HTERT RPE-1 (cell line): ENCODE measurements around the gene PCGF6.

ENCODE experiments used
- in situ Hi-C: fragments of 300-500 bp; cut with MboI; formaldehyde crosslinking; loops from 4 replicates; pipeline ENCODE4 v1.14.3; 2020; ENCODE audit warnings: low sequenced_read_pairs

Gene PCGF6

DNA sequence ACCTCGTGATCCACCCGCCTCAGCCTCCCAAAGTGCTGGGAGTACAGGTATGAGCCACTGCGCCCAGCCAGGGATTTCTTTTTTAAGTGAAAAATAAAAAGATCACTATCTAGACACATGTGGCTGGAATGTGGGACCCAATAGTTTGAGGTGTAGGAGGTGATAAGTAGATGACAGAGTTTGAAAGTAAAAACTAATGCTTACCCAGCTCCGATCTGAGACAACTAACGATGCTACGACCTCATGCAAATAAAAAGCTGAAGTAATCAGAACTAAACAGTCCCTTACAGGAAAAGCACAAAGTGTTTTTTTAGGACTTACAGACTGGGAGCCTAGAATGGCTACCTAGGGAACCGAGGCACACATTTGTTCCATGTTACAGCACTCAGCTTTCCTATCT lies 23.0 kb downstream of the PCGF6 start:
- in situ Hi-C loops = no loop called here

DNA sequence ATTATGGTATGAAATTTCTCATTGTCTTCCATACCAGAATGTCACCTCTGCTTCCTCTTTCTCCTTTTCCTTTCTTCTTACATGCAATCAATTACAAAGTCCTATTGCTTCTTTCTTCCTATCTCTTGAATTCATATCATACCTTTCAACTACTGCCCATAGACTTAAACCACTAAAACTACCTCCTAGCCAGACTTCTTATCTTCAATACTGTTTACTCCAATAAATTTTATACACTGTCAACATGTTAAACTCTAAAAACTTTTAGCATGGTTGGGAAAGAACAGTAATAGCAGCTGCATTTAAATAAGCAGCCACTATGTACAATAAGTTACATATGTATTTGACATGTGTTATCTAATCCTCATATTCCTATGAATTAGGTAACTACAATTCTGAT lies 34.9 kb downstream of the PCGF6 start:
- in situ Hi-C loops = no loop called here

- in situ Hi-C loops = no loop called here
Observed at GRCh38 chr10:103310197-103310596, 40.7 kb downstream of the PCGF6 start.

GRCh38 chr10:103307594-103307993 lies 43.3 kb downstream of the PCGF6 start:
- in situ Hi-C loops = no loop called here

GRCh38 chr10:103295374-103296015 lies 55.4 kb downstream of the PCGF6 start:
- in situ Hi-C loops = no loop called here

GRCh38 chr10:103291588-103291987 lies 59.4 kb downstream of the PCGF6 start:
- in situ Hi-C loops = no loop called here

DNA sequence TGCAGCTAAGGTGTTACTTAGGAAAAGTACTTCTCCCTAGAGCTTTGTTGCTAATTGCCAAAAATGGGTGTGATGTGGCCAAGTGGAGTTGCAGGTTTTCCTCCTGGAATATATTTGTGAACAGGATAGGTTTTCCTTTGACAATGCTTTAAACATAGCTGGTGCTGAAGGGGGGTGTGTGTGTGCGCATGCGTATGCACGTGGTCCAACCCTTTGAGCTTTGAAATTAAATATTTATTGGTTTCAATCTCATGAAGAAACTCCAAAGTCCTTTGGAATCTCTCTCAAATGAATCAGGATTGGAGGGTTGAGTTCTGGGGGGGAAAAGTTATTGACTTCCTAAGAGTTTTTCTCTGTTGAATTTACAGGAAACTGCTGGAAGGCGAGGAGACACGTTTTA lies 62.9 kb downstream of the PCGF6 start:
- in situ Hi-C loops = no loop called here

DNA sequence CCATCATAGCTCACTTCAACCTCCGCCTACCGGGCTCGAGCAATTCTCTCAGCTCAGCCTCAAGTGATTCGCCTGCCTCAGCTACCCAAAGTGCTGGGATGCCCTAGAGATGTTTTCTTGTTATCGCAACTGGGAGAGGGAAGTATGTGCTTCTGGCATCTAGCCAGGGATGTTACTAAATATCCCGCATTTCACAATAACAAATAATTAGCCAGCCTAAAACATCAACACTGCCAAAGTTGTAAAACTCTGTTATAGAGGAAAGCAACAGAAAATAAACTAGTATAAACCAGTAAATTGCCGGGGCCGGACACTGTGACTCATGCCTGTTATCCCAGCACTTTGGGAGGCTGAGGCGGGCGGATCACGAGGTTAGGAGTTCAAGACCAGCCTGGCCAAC lies 66.8 kb downstream of the PCGF6 start:
- in situ Hi-C loops = no loop called here

DNA sequence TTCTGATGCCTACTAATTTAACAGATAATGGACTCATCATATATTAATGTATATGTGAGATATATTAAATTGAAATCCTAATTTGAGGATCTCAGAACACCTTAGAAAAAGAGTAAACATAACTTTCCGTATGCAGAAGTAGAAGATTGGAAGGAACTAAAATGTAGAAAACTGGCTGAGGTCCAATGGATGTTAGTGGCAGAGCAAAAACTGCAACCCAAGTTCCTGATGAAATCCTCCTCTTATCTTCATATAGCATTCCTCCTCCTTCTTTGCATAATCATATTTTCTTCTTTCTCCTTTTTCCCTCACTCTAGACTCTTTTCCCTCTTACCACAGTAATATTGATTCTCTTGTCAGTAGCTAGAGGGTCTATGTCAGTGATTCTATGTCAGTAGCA lies 68.0 kb downstream of the PCGF6 start:
- in situ Hi-C loops = no loop called here

- in situ Hi-C loops = no loop called here
Observed at GRCh38 chr10:103281753-103282152, 69.2 kb downstream of the PCGF6 start.

DNA sequence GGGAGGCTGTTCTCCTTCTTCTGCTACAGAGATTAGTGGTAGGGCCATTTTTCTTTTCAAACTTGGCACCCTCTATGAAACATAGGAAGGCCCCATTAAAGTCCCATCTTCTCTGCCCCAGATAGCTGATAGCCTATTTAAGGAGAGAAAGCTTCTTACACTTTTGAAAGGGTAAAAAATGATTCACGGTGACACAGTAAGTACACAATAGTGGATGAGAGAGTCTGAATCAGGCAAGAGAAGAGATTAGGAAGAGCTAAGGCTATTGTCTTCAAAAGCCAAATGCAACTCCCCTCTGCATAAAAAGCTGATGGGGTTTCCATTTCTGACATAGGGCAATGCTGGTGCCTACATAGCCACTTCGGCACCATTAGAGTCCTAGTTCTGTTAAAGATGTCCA lies 70.4 kb downstream of the PCGF6 start:
- in situ Hi-C loops = no loop called here

GRCh38 chr10:103280031-103280430 lies 70.9 kb downstream of the PCGF6 start:
- in situ Hi-C loops = no loop called here

- in situ Hi-C loops = no loop called here
Observed at GRCh38 chr10:103278862-103279298, 72.1 kb downstream of the PCGF6 start.

GRCh38 chr10:103278537-103278823 lies 72.5 kb downstream of the PCGF6 start:
- in situ Hi-C loops = no loop called here

- in situ Hi-C loops = no loop called here
Observed at GRCh38 chr10:103277713-103278536, 73.0 kb downstream of the PCGF6 start.

DNA sequence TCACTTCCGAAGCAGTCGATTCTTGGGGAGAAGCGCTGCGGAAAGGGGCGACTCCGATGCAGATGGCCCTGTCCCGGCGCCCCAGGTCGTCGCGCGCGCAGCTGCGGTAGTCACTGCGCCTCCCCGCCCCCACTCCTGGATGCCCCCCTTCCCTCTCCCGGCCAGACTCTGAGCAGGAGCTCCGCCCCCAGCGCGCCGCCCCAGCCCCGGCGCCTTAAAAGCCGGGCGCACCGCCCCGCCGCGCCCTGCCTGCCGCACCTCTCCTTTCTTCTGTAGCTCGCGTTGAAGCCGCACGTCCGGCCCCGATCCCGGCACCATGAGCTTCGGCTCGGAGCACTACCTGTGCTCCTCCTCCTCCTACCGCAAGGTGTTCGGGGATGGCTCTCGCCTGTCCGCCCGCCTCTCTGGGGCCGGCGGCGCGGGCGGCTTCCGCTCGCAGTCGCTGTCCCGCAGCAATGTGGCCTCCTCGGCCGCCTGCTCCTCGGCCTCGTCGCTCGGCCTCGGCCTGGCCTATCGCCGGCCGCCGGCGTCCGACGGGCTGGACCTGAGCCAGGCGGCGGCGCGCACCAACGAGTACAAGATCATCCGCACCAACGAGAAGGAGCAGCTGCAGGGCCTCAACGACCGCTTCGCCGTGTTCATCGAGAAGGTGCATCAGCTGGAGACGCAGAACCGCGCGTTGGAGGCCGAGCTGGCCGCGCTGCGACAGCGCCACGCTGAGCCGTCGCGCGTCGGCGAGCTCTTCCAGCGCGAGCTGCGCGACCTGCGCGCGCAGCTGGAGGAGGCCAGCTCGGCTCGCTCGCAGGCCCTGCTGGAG lies 73.8 kb downstream of the PCGF6 start, which contains the start of gene INA:
Gene INA, plus strand, starts transcription at position 243 of the 817 bp plus-strand sequence. Its CDS starts 74 bp downstream, at position 317.
- in situ Hi-C loops = no loop called here

- in situ Hi-C loops = no loop called here
Observed at GRCh38 chr10:103276251-103276895, 74.6 kb downstream of the PCGF6 start.

DNA sequence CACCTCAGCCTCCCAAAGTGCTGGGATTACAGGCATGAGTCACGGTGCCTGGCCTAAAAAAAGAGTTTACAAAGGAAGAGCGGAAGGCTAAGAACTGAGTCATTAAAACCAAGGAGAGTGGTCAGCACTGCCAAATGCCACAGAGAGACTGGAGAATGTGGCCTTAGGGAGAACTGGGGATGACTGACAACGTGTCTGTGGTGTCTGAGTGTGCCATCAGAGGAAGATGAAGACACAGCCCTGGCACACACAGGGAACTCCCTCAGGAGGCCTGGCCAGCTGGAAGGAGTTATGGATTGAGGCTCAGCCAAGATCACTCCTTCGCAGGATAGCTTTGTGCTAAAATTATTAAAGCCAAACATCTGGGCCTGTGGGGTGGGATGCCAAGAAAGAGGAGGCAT lies 77.9 kb downstream of the PCGF6 start:
- in situ Hi-C loops = no loop called here

DNA sequence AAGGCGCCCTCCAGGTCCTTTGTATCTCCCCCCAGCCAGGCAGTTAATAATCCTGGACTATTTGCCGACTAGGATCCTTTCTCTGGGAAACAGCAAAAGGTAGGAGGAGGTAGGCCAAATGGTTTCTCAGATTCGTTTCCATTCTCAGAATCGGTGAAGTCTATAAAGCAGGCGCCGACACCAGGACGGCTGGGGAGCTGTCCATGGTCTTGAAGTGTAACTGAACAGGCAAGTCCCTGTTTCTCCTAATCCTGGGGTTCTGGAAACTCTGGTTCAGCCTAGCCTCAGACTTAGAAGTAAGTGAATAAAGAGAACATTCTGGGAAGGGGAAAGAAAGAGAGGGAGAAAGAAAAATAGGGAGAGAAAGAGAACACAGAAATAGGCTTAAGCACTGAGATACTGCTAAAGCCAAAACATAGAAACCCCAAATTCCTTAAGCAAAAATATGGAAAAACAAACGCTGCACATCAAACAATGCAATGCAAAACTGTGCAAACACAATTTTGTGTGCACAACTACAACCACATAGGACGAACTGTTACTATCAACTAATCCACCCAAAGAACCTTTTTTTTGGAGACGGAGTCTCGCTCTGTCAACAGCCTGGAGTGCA lies 85.1 kb downstream of the PCGF6 start:
- in situ Hi-C loops = no loop called here

DNA sequence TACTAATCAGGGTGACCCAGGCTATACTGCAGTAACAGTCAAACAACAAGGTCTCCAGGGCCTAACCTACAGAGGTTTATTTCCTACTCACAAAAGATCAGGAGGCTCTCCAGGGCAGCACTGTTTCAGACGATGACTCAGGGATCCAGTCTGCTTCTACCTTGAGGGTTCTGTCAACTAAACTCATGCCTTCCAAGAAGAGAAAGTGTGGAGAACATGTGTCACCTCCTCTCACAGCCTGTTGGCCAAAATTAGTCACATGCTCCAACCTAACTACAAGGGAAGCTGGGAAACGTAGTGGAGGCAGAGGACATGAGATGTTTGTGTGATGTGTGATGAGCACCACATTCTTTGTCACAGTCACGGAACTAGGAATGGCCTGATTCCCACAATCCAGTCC lies 88.7 kb downstream of the PCGF6 start:
- in situ Hi-C loops = no loop called here

DNA sequence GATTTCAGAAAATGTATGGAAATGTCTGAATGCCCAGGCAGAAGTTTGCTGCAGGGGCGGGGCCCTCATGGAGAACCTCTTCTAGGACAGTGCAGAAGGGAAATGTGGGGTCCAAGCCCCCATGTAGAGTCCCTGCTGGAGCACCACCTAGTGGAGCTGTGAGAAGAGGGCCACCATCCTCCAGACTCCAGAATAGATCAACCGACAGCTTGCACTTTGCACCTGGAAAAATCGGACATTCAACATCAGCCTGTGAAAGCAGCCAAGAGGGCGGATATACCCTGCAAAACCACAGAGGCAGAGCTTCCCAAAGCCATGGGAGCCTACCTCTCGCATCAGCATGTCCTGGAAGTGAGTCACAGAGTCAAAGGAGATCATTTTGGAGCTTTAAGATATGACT lies 91.0 kb downstream of the PCGF6 start:
- in situ Hi-C loops = no loop called here
